T-helper 1 cell treated with Interleukin-12 subunit alpha and Interleukin-12 subunit beta and Interleukin-4 antibody, amounts not matched to agents 30 ng/mL and 1 ng/mL, for 36 hours (primary cell): ENCODE measurements around the gene EMP3. TPM values are rescaled to one million over a fixed set of nuclear protein-coding genes. Genes with fewer than 3 reads are reported as not detected.
"Not testable (repeated sequence)": the region's sequence is repeated elsewhere in the genome, so short reads cannot be mapped to it uniquely, and the experiment has no call there.

Experiments
- intact Hi-C: fragments of 100-400 bp; cut with micrococcal nuclease; formaldehyde crosslinking; loops from one replicate; pipeline ENCODE4 v1.15.1; 2024
- total RNA-seq: library from RNA; stranded (reverse); gene quantifications from 2 replicates; pipeline ENCODE4 v1.2.3, GENCODE V29; 2022

The EMP3 gene
- total RNA-seq, 1 donor from 2014 or later, result 449 TPM

DNA sequence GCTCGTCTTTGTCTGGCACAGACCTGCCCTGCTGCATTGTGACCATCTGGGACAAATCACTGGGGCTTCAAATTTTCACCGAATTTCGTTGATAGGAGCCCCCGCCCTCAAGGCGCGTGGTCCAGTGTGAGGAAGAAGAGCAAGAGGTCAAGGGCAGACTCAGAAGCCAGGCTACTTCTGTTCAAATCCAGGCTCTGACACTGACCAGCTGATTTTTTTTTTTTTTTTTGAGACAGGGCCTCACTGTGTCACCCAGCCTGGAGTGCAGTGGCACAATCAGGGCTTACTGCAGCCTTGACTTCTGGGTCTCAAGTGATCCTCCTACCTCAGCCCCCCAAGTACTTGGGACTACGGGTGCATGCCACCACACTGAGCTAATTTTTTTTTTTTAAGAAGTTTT is 46.0 kb downstream of the EMP3 start:
- intact Hi-C loops, result no loop called here

DNA sequence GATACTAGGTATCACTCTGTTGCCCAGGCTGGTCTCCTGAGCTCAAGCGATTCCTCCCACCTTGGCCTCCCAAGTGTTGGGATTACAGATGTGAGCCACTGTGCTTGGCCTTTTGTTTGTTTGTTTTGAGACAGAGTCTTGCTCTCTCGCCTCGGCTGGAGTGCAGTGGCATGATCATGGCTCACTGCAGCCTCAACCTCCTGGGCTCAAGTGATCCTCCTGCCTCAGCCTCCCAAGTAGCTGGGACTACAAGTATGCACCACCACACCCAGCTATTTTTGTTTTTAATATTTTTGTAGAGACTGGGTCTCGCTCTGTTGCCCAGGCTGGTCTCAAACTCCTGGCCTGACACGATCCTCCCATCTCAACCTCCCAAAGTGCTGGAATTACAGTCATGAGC is 46.4 kb downstream of the EMP3 start:
- intact Hi-C loops, result not testable (repeated sequence)

DNA sequence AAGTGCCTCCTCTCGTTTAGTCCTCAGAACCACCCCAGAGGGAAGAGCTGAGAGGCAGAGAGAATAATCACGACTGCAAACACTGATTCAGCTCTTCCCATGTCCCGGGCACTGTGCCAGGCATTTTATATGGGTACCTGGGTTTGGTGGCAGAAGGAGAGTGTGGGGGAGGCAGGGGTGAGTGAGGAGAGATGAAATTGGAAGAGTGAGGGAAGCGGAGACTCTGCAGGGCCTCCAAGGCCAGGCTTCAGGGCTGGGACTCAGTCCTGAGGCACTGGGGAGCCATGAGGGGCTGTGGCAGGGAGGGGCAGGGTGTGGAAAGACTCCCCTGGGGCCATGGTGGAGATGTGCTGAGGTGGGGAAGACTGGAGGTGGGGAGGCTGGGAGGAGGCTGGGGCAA is 47.6 kb downstream of the EMP3 start:
- intact Hi-C loops, result no loop called here

DNA sequence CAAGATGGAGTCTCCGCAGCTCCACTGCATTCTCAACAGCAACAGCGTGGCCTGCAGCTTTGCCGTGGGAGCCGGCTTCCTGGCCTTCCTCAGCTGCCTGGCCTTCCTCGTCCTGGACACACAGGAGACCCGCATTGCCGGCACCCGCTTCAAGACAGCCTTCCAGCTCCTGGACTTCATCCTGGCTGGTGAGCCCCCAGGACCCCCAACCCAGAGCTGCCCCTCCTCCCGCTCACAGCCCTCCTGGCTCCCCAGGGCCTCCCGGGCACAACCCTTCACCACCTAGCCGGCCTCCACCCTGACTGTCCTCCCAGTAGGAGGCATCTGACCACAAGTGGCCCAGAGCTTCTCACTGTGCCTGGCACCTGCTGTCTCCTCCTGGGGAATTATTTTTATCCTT is 48.2 kb downstream of the EMP3 start:
- intact Hi-C loops, result no loop called here

DNA sequence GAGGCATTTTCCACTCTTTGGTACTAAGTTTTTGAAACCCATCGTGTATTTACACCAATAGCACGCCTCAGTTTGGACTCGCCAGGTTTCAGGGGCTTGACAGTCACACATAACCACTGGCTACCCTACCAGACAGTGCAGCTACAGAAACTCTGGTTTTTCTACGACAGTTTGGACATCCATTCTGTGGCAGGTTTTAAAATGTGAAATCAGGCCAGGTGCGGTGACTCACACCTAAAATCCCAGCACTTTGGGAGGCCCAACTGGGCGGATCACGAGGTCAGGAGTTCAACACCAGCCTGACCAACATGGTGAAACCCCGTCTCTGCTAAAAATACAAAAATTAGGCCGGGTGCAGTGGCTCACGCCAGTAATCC is 52.8 kb downstream of the EMP3 start:
- intact Hi-C loops, result loop anchor here (1.0 kb wide), 1 partner anchor 12 kb away; no protein-coding TSS in a partner anchor

DNA sequence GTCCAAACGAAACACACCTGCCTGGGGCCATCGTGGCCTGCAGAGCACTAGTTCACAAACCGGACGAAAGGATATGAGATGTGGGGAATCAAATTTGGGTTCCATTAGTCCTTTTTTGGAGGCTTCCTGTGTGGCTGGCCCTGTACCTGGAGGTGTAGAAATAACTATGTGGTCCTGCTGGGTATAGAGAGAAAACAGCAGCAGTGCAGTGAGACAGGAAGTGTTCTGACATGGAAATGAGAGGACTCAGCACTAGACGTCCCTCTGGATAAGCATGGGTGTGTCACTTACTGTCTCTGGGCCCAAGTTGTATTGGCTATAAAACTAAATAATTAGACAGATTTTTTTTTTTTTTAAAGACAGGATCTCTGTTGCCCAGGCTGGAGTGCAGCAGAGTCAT is 53.7 kb downstream of the EMP3 start:
- intact Hi-C loops, result no loop called here

Other genes starting within 250 kb of the EMP3 start
- 24.9 and 31.0 TPM in 2 replicates for gene PLA2G4C, start 214.7 kb upstream of the EMP3 start, total RNA-seq
- 99.4 and 107 TPM in 2 replicates for gene LIG1, start 155.2 kb upstream of the EMP3 start, total RNA-seq
- 7.7 and 10.8 TPM in 2 replicates for gene ZSWIM9, start 154.9 kb upstream of the EMP3 start, total RNA-seq
- 185 and 191 TPM in 2 replicates for gene CARD8, start 69.6 kb upstream of the EMP3 start, total RNA-seq
- 0.15 TPM in 1 of 2 replicates, not detected in the other for gene ZNF114, start 55.5 kb upstream of the EMP3 start, total RNA-seq
- 13.6 and 14.7 TPM in 2 replicates for gene TMEM143, start 38.4 kb downstream of the EMP3 start, total RNA-seq
- not detected in 2 replicates for gene SYNGR4, start 38.8 kb downstream of the EMP3 start, total RNA-seq
- gene KDELR1, start 66.0 kb downstream of the EMP3 start, total RNA-seq, result 72.6 and 74.0 TPM in 2 replicates
- gene GRIN2D, start 68.1 kb downstream of the EMP3 start, total RNA-seq, result 0.25 and 0.32 TPM in 2 replicates
- gene GRWD1, start 120.4 kb downstream of the EMP3 start, total RNA-seq, result 45.8 and 52.1 TPM in 2 replicates
- 1.5 and 1.8 TPM in 2 replicates for gene KCNJ14, start 130.0 kb downstream of the EMP3 start, total RNA-seq
- 48.1 and 49.0 TPM in 2 replicates for gene CYTH2, start 143.8 kb downstream of the EMP3 start, total RNA-seq
- gene LMTK3, start 186.3 kb downstream of the EMP3 start, total RNA-seq, result 4.5 and 5.0 TPM in 2 replicates
- 0.29 and 0.32 TPM in 2 replicates for gene SULT2B1, start 226.6 kb downstream of the EMP3 start, total RNA-seq